Measurements from ENCODE around the gene VWA3B.

The VWA3B gene

GRCh38 chr2:98172951-98173350 is 86.0 kb downstream of the VWA3B start:
- Histone ChIP-seq H2BK5ac (ENCODE audit: low read length) (no peak overlapping the region), H3K9me3 (replicated peaks in 1 of 2; ENCODE audit: control insufficient read depth in 2 of 2, insufficient read depth in 1 of 2, low read depth in 1 of 2, low read length in 2 of 2) (no peaks in the 10 kb centered on the region), H3K27me3 (ENCODE audit: control insufficient read depth in 3 of 3, insufficient read depth in 3 of 3, low read depth in 1 of 3, low read length in 3 of 3) (peaks cover 0 to 7% (median 0%) of the 10 kb centered on the region in 3 experiments), H3K4me2 (ENCODE audit: insufficient read depth, low read length, poor library complexity, severe bottlenecking) (no peak overlapping the region), H3K36me3 (replicated peaks in 1 of 2; ENCODE audit: control insufficient read depth in 2 of 2, insufficient read depth in 2 of 2, low read length in 2 of 2) (no peaks in the 10 kb centered on the region), H3K27ac (replicated peaks; ENCODE audit: low read length) (no peak overlapping the region), H3K23ac (ENCODE audit: low read depth, low read length, poor library complexity) (no peak overlapping the region), H3K4me3 (ENCODE audit: low read length in 2 of 2) (no peak overlapping the region), H3K79me1 (ENCODE audit: low read depth, low read length) (no peaks in the 10 kb centered on the region), H3K4me1 (ENCODE audit: control insufficient read depth in 2 of 2, insufficient read depth in 1 of 2, low read depth in 1 of 2, low read length in 2 of 2) (peaks cover 1 to 7% of the 10 kb centered on the region in 2 donors), H2AFZ (ENCODE audit: low read length) (no peak overlapping the region), H4K8ac (ENCODE audit: low read depth, low read length) (no peak overlapping the region), H2BK12ac (ENCODE audit: low read length) (no peak overlapping the region), H3K9ac (ENCODE audit: low read depth, low read length, poor library complexity) (no peak overlapping the region), H4K91ac (ENCODE audit: low read depth, low read length, poor library complexity) (no peak overlapping the region), H2BK15ac (ENCODE audit: low read length) (no peak overlapping the region), H3K4ac (ENCODE audit: low read length) (no peak overlapping the region), H2AK5ac (ENCODE audit: low read depth, low read length) (no peak overlapping the region), H3K18ac (ENCODE audit: low read length) (no peak overlapping the region), H2BK120ac (ENCODE audit: low read depth, low read length) (no peak overlapping the region), H3K14ac (ENCODE audit: low read length) (no peak overlapping the region)
- no peak for DNase-seq (ENCODE audit: low spot score)
- WGBS, 2 donors (ENCODE audit: extremely low coverage in 2 of 2, insufficient read length in 2 of 2, insufficient replicate concordance in 1 of 2): no CpG with 5 or more reads among the region's 2 CpGs

- H3K36me3 ChIP-seq (replicated peaks in 1 of 2; ENCODE audit: control insufficient read depth in 2 of 2, insufficient read depth in 2 of 2, low read length in 2 of 2): no peaks in the 10 kb centered on the region
- WGBS, 2 donors (ENCODE audit: extremely low coverage in 2 of 2, insufficient read length in 2 of 2, insufficient replicate concordance in 1 of 2): no CpG with 5 or more reads among the region's 6 CpGs
- no peak overlapping the region for H2BK15ac ChIP-seq (ENCODE audit: low read length)
- no peak overlapping the region for H3K27ac ChIP-seq (replicated peaks; ENCODE audit: low read length)
- no peak overlapping the region for H3K23ac ChIP-seq (ENCODE audit: low read depth, low read length, poor library complexity)
- no peaks in the 10 kb centered on the region for H3K9me3 ChIP-seq (replicated peaks in 1 of 2; ENCODE audit: control insufficient read depth in 2 of 2, insufficient read depth in 1 of 2, low read depth in 1 of 2, low read length in 2 of 2)
- no peak overlapping the region for H2AK5ac ChIP-seq (ENCODE audit: low read depth, low read length)
- H3K4ac ChIP-seq (ENCODE audit: low read length): no peak overlapping the region
- no peak for DNase-seq (ENCODE audit: low spot score)
- no peak overlapping the region for H2AFZ ChIP-seq (ENCODE audit: low read length)
- H3K4me2 ChIP-seq (ENCODE audit: insufficient read depth, low read length, poor library complexity, severe bottlenecking): no peak overlapping the region
- H4K91ac ChIP-seq (ENCODE audit: low read depth, low read length, poor library complexity): no peak overlapping the region
- H2BK5ac ChIP-seq (ENCODE audit: low read length): no peak overlapping the region
- peak overlapping the region; percentile 65 for H3K18ac ChIP-seq (ENCODE audit: low read length)
- peak overlapping the region in 1 of 2 donors; percentile 9 for H3K4me3 ChIP-seq (ENCODE audit: low read length in 2 of 2)
- peaks cover 1 to 9% of the 10 kb centered on the region in 2 donors for H3K4me1 ChIP-seq (ENCODE audit: control insufficient read depth in 2 of 2, insufficient read depth in 1 of 2, low read depth in 1 of 2, low read length in 2 of 2)
- no peak overlapping the region for H2BK12ac ChIP-seq (ENCODE audit: low read length)
- no peaks in the 10 kb centered on the region for H3K79me1 ChIP-seq (ENCODE audit: low read depth, low read length)
- no peak overlapping the region for H3K14ac ChIP-seq (ENCODE audit: low read length)
- H4K8ac ChIP-seq (ENCODE audit: low read depth, low read length): no peak overlapping the region
- peaks cover 0 to 7% (median 0%) of the 10 kb centered on the region in 3 experiments for H3K27me3 ChIP-seq (ENCODE audit: control insufficient read depth in 3 of 3, insufficient read depth in 3 of 3, low read depth in 1 of 3, low read length in 3 of 3)
- H3K9ac ChIP-seq (ENCODE audit: low read depth, low read length, poor library complexity): no peak overlapping the region
- no peak overlapping the region for H2BK120ac ChIP-seq (ENCODE audit: low read depth, low read length)
Observed at GRCh38 chr2:98175811-98176210, 88.8 kb downstream of the VWA3B start.

GRCh38 chr2:98177286-98177685 is 90.3 kb downstream of the VWA3B start:
- Histone ChIP-seq H3K27ac (replicated peaks; ENCODE audit: low read length) (peak overlapping the region; percentile 39), H3K79me1 (ENCODE audit: low read depth, low read length) (no peaks in the 10 kb centered on the region), H2BK15ac (ENCODE audit: low read length) (no peak overlapping the region), H4K91ac (ENCODE audit: low read depth, low read length, poor library complexity) (no peak overlapping the region), H4K8ac (ENCODE audit: low read depth, low read length) (no peak overlapping the region), H3K18ac (ENCODE audit: low read length) (no peak overlapping the region), H2BK120ac (ENCODE audit: low read depth, low read length) (no peak overlapping the region), H3K4ac (ENCODE audit: low read length) (no peak overlapping the region), H3K4me3 (ENCODE audit: low read length in 2 of 2) (no peak overlapping the region), H3K9me3 (replicated peaks in 1 of 2; ENCODE audit: control insufficient read depth in 2 of 2, insufficient read depth in 1 of 2, low read depth in 1 of 2, low read length in 2 of 2) (no peaks in the 10 kb centered on the region), H3K9ac (ENCODE audit: low read depth, low read length, poor library complexity) (no peak overlapping the region), H2BK12ac (ENCODE audit: low read length) (no peak overlapping the region), H3K4me2 (ENCODE audit: insufficient read depth, low read length, poor library complexity, severe bottlenecking) (no peak overlapping the region), H3K14ac (ENCODE audit: low read length) (no peak overlapping the region), H3K36me3 (replicated peaks in 1 of 2; ENCODE audit: control insufficient read depth in 2 of 2, insufficient read depth in 2 of 2, low read length in 2 of 2) (no peaks in the 10 kb centered on the region), H2AK5ac (ENCODE audit: low read depth, low read length) (no peak overlapping the region), H2AFZ (ENCODE audit: low read length) (no peak overlapping the region), H3K23ac (ENCODE audit: low read depth, low read length, poor library complexity) (no peak overlapping the region), H2BK5ac (ENCODE audit: low read length) (no peak overlapping the region), H3K27me3 (ENCODE audit: control insufficient read depth in 3 of 3, insufficient read depth in 3 of 3, low read depth in 1 of 3, low read length in 3 of 3) (peaks cover 0 to 7% (median 0%) of the 10 kb centered on the region in 3 experiments), H3K4me1 (ENCODE audit: control insufficient read depth in 2 of 2, insufficient read depth in 1 of 2, low read depth in 1 of 2, low read length in 2 of 2) (peaks cover 1 to 9% of the 10 kb centered on the region in 2 donors)
- no CpG with 5 or more reads among the region's 2 CpGs for WGBS, 2 donors (ENCODE audit: extremely low coverage in 2 of 2, insufficient read length in 2 of 2, insufficient replicate concordance in 1 of 2)
- peak; percentile 31 for DNase-seq (ENCODE audit: low spot score)

GRCh38 chr2:98177986-98178385 is 91.0 kb downstream of the VWA3B start:
- H4K8ac ChIP-seq (ENCODE audit: low read depth, low read length): no peak overlapping the region
- H3K14ac ChIP-seq (ENCODE audit: low read length): no peak overlapping the region
- no peak overlapping the region for H3K4me2 ChIP-seq (ENCODE audit: insufficient read depth, low read length, poor library complexity, severe bottlenecking)
- peaks cover 1 to 9% of the 10 kb centered on the region in 2 donors for H3K4me1 ChIP-seq (ENCODE audit: control insufficient read depth in 2 of 2, insufficient read depth in 1 of 2, low read depth in 1 of 2, low read length in 2 of 2)
- no peak overlapping the region for H3K9ac ChIP-seq (ENCODE audit: low read depth, low read length, poor library complexity)
- no peak overlapping the region for H2BK120ac ChIP-seq (ENCODE audit: low read depth, low read length)
- H3K27ac ChIP-seq (replicated peaks; ENCODE audit: low read length): no peak overlapping the region
- no peak for DNase-seq (ENCODE audit: low spot score)
- H2BK5ac ChIP-seq (ENCODE audit: low read length): no peak overlapping the region
- H2BK15ac ChIP-seq (ENCODE audit: low read length): no peak overlapping the region
- H3K4me3 ChIP-seq (ENCODE audit: low read length in 2 of 2): no peak overlapping the region
- WGBS, 2 donors (ENCODE audit: extremely low coverage in 2 of 2, insufficient read length in 2 of 2, insufficient replicate concordance in 1 of 2): no CpG with 5 or more reads among the region's 6 CpGs
- H2BK12ac ChIP-seq (ENCODE audit: low read length): no peak overlapping the region
- H3K36me3 ChIP-seq (replicated peaks in 1 of 2; ENCODE audit: control insufficient read depth in 2 of 2, insufficient read depth in 2 of 2, low read length in 2 of 2): no peaks in the 10 kb centered on the region
- no peak overlapping the region for H4K91ac ChIP-seq (ENCODE audit: low read depth, low read length, poor library complexity)
- H3K9me3 ChIP-seq (replicated peaks in 1 of 2; ENCODE audit: control insufficient read depth in 2 of 2, insufficient read depth in 1 of 2, low read depth in 1 of 2, low read length in 2 of 2): no peaks in the 10 kb centered on the region
- no peaks in the 10 kb centered on the region for H3K79me1 ChIP-seq (ENCODE audit: low read depth, low read length)
- H2AK5ac ChIP-seq (ENCODE audit: low read depth, low read length): no peak overlapping the region
- no peak overlapping the region for H3K4ac ChIP-seq (ENCODE audit: low read length)
- no peak overlapping the region for H3K18ac ChIP-seq (ENCODE audit: low read length)
- peaks cover 0 to 7% (median 0%) of the 10 kb centered on the region in 3 experiments for H3K27me3 ChIP-seq (ENCODE audit: control insufficient read depth in 3 of 3, insufficient read depth in 3 of 3, low read depth in 1 of 3, low read length in 3 of 3)
- peak overlapping the region; percentile 50 for H2AFZ ChIP-seq (ENCODE audit: low read length)
- no peak overlapping the region for H3K23ac ChIP-seq (ENCODE audit: low read depth, low read length, poor library complexity)

Measured in neuronal stem cell (in vitro differentiated cells).